Brain microvascular endothelial cell (primary cell): ENCODE results near the gene NAA16.

Source experiments
- DNase-seq: peaks from one replicate; pipeline ENCODE4 v3.0.0-alpha.2; 2020
- H3K27ac ChIP-seq: fragments of 250-450 bp; sonication (Bioruptor Pico); 2 replicates; pipeline ENCODE4 v1.5.1; 2020; ENCODE audit warnings: mild to moderate bottlenecking, moderate library complexity
- H3K27me3 ChIP-seq: fragments of 250-450 bp; sonication (Bioruptor Pico); replicated peaks from 2 replicates; pipeline ENCODE4 v1.5.1; 2020; ENCODE audit warnings: mild to moderate bottlenecking
- H3K36me3 ChIP-seq: fragments of 250-450 bp; sonication (Bioruptor Pico); replicated peaks from 2 replicates; pipeline ENCODE4 v1.5.1; 2020; ENCODE audit warnings: mild to moderate bottlenecking
- H3K4me3 ChIP-seq: 2 replicates; pipeline ENCODE4 v1.5.1; 2011; ENCODE audit warnings: low read depth, mild to moderate bottlenecking, control low read depth, low read length, moderate library complexity
- in situ Hi-C: cut with HindIII; loops from 2 replicates; pipeline ENCODE4 v1.10.0; 2017; ENCODE audit warnings: low sequenced_read_pairs, low pct_ligation_motif_present
- TF ChIP-seq, protein P1 (sequence below): IDR thresholded peaks from 2 replicates; pipeline ENCODE4 v1.5.1; 2011; ENCODE audit warnings: low read depth, mild to moderate bottlenecking, moderate library complexity, low read length, control low read depth, inconsistent platforms; ENCODE audit errors: missing control alignments

The NAA16 gene

DNA sequence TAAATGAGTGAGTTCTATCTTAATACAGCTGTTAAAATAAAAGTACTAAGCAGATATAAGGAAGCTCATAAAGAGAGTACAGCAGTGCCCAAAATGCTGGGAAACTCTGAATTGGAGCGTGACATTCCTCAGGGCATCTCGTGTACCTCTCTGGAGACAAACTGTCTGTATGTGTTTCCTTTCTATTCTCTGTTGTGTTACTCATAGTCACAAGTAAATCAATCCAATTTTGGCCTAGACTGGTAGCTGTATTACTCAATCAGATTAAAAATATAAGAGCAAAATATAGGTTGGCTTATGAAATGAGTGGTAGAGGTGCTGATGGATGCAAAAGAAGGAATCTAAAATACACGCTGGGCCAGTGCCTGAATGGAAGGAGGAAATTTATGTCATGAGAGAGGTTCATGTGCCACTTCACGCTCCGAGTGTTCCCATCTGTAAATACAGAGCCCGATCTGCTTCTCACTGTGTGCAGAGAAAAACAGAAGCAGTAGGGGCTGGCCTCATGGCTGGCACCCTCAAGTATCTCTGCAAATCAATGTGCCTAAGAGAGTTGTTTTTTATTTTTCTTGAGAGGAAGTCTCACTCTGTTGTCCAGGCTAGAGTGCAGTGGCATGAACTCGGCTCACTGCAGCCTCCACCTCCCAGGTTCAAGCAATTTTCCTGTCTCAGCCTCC is 87.6 kb downstream of the NAA16 start:
- no peak overlapping the region for H3K4me3 ChIP-seq
- in situ Hi-C loops = no loop called here
- H3K36me3 ChIP-seq = no peaks in the 10 kb centered on the region
- H3K27ac ChIP-seq = no peak overlapping the region
- no peaks in the 10 kb centered on the region for H3K27me3 ChIP-seq
- TF ChIP-seq, protein P1, sequence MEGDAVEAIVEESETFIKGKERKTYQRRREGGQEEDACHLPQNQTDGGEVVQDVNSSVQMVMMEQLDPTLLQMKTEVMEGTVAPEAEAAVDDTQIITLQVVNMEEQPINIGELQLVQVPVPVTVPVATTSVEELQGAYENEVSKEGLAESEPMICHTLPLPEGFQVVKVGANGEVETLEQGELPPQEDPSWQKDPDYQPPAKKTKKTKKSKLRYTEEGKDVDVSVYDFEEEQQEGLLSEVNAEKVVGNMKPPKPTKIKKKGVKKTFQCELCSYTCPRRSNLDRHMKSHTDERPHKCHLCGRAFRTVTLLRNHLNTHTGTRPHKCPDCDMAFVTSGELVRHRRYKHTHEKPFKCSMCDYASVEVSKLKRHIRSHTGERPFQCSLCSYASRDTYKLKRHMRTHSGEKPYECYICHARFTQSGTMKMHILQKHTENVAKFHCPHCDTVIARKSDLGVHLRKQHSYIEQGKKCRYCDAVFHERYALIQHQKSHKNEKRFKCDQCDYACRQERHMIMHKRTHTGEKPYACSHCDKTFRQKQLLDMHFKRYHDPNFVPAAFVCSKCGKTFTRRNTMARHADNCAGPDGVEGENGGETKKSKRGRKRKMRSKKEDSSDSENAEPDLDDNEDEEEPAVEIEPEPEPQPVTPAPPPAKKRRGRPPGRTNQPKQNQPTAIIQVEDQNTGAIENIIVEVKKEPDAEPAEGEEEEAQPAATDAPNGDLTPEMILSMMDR = no peak
- no peak for DNase-seq

DNA sequence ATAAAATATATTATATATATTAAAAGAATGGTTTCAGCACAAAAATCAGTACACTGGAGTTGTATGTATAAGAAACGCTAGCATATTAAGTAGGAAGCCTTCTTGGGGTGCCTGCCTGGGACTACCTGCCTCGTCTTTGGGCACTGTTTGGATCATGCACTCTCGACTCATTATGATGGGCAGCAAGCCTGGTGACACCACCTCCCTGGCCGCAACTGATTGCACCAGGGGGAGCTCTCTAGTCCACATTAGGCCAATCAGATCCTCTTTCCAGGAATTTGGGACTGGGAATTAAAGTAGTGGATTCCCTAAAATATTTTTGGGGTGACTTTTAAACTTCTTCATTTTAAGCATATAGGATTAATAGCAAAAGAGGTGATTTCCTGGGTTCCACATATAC is 90.3 kb downstream of the NAA16 start:
- no peaks in the 10 kb centered on the region for H3K36me3 ChIP-seq
- in situ Hi-C loops = no loop called here
- H3K4me3 ChIP-seq = no peak overlapping the region
- H3K27ac ChIP-seq = no peak overlapping the region
- H3K27me3 ChIP-seq = no peaks in the 10 kb centered on the region
- TF ChIP-seq, protein P1 = peak; percentile 31
- DNase-seq = no peak

DNA sequence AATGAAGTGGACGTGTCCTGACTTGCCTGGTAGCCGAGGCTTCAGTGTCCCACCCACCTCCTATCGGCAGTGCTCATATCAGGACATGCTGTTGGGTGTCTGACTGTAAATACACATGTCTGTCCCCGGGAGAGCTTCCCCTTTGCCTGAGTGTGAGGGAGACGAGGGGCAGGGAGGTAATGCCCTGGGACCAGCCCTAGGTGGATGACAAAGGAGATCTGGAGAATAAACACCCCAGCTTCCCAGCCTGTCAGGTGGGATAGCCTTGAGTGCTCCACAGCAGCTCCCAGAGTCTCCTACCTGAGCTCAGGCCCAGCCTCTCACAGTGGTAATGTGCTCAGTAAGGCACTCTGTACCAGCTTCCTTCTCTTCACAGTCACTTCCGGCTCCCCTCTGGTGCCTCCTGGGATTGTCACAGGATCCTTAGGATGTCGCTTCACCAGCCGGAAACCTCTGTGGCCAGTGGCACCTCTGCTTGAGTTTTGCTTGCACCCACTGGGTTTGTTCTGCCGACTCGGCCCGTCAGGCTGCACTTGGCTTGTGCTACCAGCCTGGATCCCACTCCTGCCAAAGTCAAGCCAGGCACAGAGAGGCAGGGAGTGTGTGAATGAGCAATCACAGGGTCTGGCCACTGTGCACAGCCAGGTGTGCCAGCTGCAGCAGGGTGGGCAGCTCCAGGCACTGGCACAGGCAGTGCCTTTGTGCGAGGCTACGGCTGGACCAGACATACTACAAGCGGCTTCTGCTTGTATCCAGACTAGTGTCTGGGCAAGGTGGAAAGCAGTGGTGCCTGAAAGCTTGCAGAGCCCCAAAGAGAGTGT is 91.8 kb downstream of the NAA16 start:
- H3K27ac ChIP-seq = no peak overlapping the region
- no peak overlapping the region for H3K4me3 ChIP-seq
- H3K36me3 ChIP-seq = no peaks in the 10 kb centered on the region
- in situ Hi-C loops = no loop called here
- no peak for DNase-seq
- H3K27me3 ChIP-seq = no peaks in the 10 kb centered on the region
- TF ChIP-seq, protein P1 = no peak

DNA sequence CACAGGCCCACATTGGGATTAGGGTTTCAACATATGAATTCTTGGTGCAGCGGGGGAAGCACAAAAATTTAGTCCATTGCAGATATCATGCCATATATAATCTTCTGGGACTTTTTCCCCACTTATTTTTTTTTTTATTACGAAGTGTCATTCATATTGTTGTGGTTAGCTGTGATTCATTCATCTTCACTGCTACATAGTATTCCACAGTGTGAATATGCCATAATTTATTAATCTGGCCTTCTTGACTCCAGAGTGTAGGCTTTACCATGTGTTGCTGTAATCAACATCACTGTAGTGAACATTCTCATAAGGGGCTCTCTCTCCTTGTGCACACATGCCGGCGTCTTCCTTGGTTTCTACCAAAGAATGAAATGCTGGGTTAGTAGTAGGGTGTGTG is 92.9 kb downstream of the NAA16 start:
- DNase-seq = no peak
- Histone ChIP-seq H3K36me3 (no peaks in the 10 kb centered on the region), H3K27me3 (no peaks in the 10 kb centered on the region), H3K4me3 (no peak overlapping the region), H3K27ac (no peak overlapping the region)
- in situ Hi-C loops = no loop called here
- TF ChIP-seq, protein P1 = no peak

DNA sequence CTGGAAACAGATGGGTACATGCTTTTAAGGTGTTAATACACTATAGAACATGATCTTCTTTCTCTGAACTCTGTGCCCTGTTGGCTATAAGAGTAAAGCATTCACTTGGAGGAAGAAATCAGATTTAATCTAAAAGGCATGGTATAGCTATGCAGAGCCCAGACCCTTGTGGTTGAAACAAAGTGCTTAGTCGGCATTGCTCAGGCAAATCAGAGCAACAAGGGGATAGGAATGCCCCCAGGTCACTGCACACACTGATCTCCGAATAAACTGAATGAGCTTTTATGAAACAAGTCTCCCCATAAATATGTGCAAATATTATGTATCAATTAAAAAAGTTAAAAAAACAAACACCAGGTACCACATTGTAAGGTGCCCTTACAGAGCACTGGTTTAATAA is 94.3 kb downstream of the NAA16 start:
- Histone ChIP-seq H3K27ac (no peak overlapping the region), H3K27me3 (no peaks in the 10 kb centered on the region), H3K4me3 (no peak overlapping the region), H3K36me3 (no peaks in the 10 kb centered on the region)
- TF ChIP-seq, protein P1 = no peak
- in situ Hi-C loops = no loop called here
- DNase-seq = no peak
